Measurements from ENCODE around the gene SNN.

Gene SNN

DNA sequence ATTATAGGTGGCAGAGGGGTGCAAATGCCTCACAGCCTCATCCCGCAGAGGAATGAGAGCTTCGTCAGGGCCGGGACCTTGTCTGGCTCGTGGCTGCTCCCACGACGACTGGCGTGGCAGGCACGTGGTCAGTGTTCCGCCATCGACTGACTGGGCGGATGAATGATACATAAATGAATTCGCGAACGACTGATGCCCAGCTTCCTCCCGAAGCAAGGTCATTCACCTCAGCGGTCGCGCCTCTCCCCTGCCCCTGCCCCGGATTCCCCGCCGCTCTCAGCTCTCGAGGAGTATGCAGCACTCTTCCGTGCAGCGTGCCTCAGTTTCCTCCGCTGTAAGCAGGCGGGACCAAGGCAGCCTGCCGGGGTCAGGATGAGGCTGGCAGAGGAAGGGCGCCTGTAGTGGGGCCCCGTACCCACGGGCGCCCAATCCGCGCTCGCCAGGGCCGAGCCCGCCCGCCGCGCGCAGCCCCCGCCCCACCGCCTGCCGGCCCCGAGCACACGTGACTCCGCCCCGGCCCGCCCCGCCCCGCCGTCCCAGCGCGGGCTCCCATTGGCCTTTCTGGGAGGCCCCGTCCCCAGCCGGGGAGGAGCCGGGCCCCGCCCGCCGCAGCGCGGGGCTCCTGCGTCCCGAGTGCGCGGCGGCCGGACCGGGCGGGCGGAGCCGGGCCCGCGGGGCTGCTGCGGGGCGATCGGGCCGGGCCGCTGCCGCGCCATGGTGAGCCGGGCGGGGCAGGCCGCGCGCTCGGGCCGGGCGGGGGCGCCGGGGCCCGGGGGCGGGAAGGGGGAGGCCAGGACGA, at the start of gene SNN:
Gene SNN, plus strand, starts transcription at position 632 of the 799 bp plus-strand sequence. CDS start 7,605 bp downstream, outside the sequence.
- peak; percentile 93 for DNase-seq

DNA sequence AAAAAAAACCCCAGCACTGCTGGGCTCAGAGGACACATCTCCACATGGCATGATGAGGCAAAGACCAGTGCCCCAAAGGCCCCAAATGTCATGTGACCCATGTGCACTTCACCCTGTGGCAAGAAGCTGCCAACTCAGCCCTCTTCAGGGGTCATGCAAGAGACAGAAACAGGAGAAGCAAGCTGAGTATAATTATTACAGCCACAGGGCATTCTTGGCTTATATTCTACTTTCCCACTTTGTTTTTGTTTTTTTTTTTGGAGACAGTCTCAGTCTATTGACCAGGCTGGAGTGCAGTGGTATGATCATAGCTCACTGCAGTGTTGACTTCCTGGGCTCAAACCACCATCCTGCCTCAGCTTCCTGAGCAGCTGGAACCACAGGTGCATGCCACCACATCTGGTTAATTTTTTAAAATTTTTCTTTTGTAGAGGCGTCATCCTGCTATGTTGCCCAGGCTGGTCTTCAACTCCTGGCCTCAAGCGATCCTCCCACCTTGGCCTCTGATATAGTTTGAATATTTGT, 48.9 kb upstream of the SNN start:
- no peak for DNase-seq

DNA sequence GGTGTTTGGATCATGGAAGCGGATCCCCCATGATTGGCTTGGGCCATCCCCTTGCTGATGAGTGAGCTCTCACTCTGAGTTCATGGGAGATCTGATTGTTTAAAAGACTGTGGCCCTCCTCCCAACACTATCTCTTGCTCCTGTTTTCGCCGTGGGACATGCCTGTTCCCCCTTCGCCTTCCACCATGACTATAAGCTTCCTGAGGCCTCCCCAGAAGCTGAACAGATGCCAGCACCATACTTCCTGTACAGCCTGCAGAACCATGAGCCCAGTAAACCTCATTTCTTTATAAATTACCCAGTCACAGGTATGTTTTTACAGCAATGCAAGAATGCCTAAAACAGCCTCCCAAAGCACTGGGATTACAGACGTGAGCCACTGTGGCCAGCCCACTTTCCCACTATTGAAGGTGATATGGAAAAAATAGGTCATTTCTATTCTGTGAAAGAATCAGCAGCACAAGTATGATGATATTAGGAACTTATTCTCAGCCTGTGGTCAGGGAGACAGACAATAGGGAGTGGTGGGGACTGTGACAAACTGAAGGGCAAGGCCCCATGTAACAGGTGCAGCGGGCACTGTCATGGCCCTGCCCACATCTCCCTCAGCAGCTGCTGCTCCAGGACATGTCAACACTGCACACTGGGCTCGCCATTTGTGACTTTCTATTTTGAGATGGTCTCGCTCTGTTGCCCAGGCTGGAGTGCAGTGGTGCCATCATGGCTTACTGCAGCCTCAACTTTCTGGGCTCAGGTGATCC, 47.8 kb upstream of the SNN start:
- DNase-seq, result no peak

DNA sequence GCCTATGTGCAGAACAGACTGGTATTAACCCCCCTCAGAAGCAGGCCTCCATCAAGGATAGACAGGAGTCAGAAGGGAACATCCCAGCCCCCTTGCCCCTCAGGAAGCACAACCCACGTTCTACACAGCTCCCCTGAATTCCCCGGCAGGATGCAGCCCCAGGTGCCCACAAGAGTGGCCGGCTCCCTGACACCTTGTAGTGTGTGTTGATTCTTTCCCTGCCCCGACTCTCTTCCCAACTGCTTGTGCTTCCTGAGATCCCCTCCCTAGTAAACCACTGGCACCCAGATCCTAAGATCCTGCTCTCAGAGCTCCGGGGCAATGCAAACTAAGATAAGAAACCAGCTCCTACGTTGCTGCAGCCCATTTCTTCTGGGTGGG, 46.7 kb upstream of the SNN start:
- no peak for DNase-seq

DNA sequence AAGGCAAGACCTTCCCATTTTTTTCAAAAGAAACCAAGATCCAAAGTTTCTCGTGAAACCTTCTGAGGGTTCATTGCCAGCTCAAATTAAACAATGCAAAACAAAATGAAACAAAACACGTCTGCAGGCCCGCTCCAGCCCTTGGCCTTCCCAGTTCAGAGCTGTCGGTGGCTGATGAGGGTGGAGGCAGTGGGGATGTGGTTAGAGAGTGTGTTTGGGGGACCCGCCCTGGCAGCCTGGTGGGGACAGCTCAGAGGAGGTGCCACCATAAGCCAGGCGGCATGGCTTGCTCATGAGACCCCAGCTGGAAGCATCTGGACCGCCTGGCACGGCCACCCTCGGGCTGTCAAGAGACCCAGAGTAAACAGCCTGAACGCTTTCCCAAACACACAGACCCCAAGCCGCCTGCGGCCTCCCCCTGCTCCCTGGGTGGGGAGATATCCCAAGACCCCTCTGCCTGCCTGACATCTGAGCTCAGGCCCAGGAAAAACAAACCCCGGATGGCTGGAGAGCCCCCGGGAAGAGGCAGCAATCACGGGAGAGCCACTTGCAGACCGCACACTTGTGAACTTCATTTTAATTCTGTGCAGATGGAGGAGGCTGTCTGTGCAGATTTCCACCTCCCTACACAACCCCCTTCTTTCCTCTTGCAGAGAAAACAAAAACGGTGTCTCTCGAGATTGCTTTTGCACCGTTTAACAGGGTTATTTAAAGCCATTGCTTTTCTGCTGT, 46.2 kb upstream of the SNN start:
- DNase-seq, result peak; percentile 48

DNA sequence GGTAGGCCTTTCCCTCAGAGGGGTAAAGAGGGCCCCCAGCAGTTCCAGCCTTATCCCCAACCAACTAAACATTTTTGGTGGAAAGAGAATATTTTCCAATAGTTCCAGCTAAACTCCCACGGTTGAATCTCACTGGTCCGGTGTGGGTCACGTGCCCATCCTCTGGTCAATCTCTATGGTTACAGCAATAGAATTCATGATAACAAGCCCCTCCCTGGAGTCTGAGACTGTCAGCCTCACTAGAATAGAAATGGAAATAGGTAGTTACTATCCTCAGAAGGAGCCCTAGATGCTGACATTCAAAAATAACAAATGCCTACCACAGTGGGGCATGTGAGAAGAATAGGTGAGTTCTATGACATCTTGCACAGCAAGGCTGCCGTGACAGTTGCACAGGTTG, 44.0 kb upstream of the SNN start:
- no peak for DNase-seq

DNA sequence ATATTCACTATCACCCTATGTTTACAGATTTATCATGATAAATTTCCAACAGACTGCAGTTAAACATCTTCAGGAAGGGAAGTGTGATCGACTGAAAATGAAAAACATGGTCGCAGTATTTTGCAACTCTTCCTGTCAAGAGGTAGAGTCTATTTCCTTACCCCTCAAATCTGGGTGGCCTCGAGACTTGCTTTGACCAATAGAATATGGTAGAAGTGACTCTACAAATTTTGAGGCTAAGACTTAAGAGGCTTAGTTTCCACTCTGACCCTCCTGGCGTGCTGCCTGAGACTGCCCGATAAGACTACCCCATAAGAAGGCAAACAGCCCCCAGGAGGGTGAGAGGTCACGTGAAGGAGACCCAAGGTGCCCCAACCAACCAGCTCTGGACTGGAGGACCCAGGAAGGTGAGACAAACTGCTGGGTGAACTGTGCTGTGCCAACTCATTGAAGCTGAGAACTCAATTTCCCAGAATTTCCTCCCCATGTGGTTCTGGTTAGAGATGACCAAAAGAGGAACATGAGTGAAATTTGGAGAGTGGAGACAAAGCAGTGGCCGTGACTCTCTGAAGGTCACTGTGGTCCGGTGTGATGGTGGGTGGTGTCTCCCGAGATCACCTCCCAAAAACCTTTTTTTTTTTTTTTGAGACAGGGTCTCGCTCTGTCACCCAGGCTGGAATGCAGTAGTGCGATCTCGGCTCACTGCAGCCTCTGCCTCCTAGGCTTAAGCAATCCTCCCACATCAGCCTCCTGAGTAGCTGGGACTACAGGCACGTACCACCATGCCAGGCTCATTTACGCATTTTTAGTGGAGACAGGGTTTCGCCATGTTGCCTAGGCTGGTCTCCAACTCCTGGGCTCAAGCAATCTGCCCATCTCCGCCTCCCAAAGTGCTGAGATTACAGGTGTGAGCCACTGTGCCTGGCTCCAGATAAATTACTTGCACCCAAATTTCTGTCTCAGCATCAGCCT, 43.3 kb upstream of the SNN start:
- DNase-seq, result no peak

DNA sequence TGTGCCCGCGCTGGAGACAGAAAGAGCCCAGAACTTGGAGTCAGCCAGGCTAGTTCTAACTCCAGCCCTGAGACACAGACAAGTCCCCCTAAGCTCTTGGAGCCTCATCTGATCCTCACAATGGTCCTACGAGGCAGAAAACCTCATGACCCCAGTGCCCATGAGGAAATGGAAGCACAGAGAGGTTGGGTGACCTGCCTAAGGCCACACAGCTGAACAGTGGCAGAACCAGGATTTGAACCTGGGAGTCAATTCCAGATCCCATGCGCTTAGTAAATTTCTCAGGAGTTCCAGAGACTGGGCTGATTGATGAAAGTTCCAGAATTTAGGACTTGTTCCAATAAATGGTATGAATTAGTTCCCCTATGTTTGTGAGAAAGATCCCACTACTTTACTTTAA, 42.5 kb upstream of the SNN start:
- no peak for DNase-seq

DNA sequence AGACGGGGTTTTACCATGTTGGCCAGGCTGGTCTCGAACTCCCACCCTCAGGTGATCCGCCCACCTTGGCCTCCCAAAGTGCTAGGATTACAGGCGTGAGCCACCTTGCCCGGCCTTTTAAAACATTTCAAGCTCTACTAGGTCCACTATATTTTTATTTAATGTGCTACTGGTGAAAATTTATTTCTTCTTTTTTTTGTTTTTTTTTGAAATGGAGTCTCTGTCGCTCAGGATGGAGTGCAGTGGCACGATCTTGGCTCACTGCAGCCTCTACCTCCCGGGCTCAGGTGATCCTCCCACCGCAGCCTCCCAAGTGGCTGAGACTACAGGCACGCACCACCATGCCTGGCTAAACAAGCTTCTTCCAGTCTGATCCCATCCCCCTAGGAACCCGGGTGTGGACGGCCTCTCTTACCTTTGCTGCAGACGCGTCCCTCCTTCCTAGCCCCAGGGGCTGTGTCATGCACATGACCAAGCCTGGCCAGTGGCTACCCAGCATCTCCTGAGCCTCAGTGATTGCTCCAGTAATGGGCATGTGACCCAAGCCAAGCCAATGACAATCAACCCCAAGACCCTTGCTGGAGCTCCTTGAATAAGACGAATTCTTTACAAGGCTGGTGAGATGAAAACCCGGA, 41.5 kb upstream of the SNN start:
- DNase-seq, result no peak

DNA sequence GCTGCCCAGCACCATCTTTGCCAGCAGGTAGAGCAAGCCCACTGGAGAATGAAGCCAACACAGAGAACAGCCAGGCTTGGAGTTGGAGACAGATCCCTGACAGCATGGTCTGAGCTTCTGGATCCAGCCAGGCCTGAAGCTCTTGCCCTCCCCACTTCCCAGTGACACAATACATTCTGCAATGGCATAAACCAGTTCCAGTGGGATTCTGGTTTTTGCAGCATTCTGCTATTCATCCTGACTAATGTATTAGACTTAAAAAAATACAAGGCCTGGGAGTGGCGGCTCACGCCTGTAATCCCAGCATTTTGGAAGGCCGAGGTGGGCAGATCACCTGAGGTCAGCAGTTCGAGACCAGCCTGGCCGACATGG, 41.0 kb upstream of the SNN start:
- DNase-seq, result no peak

DNA sequence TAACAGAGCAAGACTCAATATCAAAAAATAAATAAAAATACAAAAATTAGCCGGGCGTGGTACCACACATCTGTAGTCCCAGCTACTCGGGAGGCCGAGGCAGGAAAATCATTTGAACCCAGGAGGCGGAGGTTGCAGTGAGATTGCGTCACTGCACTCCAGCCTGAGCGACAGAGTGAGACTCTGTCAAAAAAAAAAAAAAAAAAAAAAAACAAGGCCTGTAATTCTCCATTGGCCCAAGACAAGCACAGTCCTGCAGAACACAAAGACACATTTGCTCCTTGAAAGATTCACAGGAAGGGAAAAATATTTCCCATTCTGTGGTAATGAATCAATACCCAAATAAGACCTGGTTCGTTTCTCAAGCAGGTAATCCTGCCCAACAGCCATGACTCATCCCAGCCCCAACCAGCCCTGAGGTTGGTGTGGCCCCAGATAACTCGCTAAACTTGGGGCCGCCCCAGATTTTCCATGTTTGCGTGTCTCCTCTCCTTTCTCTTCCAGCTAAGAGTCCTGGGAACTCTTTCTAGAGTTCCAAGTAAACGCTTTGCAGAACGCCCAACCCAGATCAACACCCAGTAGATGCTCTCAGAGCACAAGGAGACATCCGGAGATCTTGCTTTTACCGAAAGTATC, 40.3 kb upstream of the SNN start:
- DNase-seq, result peak; percentile 47

DNA sequence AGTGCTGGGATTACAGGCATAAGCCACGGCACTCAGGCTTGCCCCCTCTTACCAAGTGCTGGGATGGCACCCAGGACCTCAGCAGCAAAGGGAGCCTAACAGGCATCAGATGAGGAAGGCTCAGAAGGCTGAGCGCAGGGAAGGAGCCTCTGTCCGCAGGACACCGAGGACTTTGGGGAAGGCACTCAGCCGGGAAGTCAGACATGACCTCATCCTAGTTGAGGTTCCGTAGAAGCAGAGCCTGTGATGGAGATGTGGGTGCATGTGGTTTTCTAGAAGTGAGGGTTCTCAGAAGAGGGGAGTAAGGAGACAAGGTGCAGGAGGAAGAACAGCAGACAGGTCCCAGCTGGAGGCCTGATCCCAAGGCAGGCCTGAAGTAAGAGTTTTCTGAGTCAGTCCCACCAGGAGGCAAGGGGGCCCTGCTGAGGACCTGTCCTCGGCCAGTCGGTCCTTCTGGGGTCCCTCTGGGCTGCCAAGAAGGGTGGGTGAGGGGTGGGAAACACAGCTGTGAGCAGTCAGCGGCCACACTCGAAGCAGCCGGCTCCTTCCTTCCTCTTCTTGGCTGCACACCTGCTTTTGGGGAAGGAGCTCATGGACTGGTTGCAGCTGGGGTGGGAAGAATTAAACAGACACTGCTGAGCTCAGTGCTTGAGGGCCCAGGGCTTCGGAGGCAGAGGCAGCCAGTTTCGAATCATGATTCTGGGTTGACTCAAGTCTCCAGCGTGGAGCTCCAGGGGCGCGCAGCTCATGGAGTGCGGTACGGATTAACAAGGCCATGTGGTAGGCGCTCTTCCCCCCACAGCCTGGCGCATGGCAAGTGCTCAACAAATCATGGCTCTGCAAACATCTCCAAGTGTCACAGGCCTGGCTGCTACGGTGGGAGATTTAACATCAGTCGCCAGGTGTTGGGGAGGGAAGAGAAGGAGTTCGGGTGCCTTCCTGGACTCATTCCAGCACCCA, 38.9 kb upstream of the SNN start:
- DNase-seq, result no peak

DNA sequence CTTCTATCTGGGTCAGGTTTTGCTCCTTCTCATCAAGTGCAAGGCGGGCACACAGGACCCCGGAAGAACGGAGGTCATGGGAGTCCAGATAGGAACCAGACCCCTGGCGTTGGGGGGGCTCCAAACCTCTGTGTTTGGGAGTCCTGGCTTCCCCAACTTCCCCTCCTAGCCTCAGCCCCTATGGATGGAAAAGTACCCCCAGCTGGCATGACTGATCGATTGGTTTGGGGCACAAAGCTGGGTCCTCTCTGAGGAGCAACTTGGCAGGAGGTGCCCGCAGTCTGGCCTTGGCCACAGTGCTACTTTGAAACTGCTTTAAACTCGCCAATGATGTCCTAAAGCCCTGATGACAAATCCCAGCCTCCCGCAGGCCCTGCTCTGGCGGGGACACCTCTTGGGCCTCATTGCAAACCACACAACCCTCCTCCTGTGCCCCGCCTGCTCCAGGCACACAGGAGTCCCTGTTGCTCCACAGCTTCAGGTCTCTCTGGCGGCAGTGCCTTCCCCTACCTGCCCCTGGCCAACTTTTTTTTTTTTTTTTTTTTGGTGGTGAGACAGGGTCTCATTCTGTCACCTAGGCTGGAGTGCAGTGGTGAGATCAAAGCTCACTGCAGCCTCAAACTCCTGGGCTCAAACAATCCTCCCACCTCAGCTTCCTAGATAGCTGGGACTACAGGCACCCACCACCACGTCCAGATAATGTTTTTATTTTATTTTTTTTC, 38.0 kb upstream of the SNN start:
- no peak for DNase-seq

DNA sequence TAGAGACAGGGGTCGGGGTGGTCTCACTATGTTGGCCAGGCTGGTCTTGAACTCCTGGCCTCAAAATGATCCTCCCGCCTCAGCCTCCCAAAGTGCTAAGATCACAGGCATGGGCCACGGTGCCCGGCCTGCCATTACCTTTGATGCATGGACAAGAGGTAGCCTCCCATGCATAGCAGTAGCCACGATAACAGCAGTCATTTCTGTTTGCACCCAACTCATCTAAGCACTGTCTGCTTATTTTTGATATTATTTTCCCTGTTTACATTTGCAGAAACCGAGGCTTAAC, 37.5 kb upstream of the SNN start:
- no peak for DNase-seq

DNA sequence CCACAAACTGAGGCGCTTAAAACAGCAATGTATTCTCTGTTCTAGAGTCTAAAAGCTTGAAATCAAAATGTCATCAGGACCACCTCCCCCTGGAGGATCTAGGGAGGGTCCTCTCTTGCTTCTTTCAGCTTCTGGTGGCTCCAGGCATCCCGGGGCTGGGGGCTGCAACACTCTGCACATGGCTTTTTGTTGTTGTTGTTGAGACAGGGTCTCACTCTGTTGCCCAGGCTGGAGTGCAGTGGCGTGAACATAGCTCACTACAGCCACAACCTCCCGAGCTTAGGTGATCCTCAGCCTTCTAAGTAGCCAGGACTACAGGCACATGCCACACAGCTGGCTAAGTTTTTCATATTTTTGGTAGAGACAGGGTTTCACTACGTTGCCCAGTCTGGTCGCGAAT, 37.0 kb upstream of the SNN start:
- no peak for DNase-seq

DNA sequence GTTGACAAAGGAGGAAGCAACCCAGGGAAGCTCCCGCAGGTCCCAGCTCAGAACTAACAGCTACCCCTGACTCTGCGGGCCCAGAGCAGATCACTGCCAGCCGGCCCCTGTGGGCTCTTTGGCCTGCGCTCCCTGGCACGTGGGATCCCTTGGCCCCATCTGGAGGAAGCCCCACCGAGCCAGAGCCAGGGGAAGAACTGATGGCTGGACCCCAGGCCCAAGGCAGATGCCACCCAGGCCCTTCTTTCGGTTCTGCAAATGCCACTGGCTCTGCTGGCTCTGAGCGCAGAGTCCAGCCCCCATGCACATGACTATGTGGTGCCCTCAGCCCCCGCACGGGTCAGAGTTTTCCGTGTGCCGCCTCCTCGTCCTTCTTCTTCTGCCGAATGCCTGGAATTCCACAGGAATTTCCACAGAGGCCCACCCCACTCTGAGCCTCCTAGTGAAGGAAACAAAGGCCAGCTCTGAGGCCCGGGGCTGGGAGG, 35.8 kb upstream of the SNN start:
- DNase-seq, result no peak

DNA sequence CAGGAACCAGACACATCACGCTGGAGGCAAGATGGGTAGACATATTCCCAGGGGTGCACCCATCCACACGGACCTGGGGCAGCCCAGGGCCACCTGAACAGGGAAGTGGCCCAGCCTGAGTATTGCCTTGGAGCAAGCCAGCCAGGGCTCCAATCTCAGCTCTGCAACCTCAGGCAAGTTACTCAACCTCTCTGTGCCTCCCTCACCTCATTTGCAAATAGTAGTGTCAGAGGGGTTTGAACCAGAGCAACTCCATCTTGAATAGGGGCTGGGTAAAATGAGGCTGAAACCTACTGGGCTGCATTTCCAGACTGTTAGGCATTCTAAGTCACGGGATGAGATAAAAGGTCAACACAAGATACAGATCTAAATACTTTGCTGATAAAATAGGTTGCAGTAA, 35.1 kb upstream of the SNN start:
- DNase-seq, result no peak

DNA sequence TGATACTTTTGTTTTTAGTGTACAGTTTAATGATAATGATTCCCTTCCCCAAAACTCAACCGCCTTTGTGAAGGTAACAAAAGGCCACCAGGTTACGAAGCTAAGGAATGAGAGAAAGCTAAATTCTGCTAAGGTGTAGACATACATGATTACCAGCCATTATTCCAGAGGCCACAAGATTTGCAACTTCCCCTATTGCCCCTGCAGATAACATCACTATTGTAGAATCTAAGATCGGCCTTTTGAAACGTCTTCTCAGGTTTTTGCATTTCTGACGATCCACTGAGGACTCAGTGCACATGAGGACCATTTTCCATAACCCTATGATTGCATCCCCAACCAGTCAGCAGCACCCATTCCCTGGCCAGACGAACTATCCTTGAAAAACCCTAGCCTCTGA, 33.9 kb upstream of the SNN start:
- DNase-seq, result no peak

DNA sequence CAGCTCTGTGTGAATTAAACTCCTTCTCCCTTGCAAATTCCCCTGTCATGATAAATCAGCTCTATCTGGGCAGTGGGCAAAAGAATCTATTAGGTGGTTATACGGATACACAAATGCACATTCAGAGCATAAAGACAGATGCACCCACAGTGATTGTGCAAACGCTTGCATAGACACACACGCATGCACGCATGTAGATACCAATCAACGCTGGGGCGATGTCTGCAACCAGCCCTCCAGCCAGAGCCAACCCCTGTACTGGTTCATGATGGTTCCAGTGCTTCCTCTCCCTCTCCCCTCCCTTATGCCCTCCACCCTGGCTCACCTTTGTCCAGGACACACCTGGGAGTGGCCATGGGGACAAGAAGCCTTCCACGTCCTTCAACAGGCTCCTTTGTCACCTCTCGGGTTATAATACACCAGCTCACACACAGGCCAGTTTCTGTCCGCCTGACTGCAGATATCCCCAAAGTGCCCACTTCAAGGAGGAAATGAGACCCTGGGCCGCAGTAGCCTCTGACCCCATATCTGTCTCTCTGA, 33.1 kb upstream of the SNN start:
- DNase-seq, result no peak
